HepG2 (cell line): ENCODE data around the gene FAM181A. TPM values are rescaled to one million over a fixed set of nuclear protein-coding genes. Genes with fewer than 3 reads are reported as not detected.
A peak's percentile ranks its signal among the peaks of the same experiment; 100 is the strongest.

Experiments
- BRD4 ChIP-seq: sonication (generic); formaldehyde crosslinking; IDR thresholded peaks from 2 replicates; pipeline ENCODE4 v1.4.0; 2020; ENCODE audit warnings: missing genetic modification reagents
- CEBPB ChIP-seq: IDR thresholded peaks from 2 replicates; pipeline ENCODE4 v1.6.1; 2011; ENCODE audit warnings: low read depth, low read length, improper control_type of control experiment, borderline replicate concordance
- DPF2 ChIP-seq: sonication (generic); formaldehyde crosslinking; IDR thresholded peaks from 2 replicates; pipeline ENCODE4 v1.4.0; 2020; ENCODE audit warnings: mild to moderate bottlenecking, low read depth, missing genetic modification reagents, borderline replicate concordance
- GTF3A ChIP-seq: sonication (generic); formaldehyde crosslinking; conservative IDR thresholded peaks from 2 replicates; pipeline ENCODE4 v1.4.0; 2020; ENCODE audit warnings: mild to moderate bottlenecking, missing genetic modification reagents
- HDAC6 ChIP-seq: fragments of 200-600 bp; sonication (generic); IDR thresholded peaks from 2 replicates; pipeline ENCODE4 v1.7.0; 2017; ENCODE audit warnings: mild to moderate bottlenecking, antibody characterized with exemption, low read length, low read depth
- HOXA9 ChIP-seq: sonication (generic); formaldehyde crosslinking; IDR thresholded peaks from 2 replicates; pipeline ENCODE4 v1.8.1; 2022; ENCODE audit warnings: missing genetic modification reagents, mild to moderate bottlenecking, moderate library complexity, borderline replicate concordance
- JDP2 ChIP-seq: sonication (generic); formaldehyde crosslinking; IDR thresholded peaks from 2 replicates; pipeline ENCODE4 v1.8.1; 2022; ENCODE audit warnings: missing genetic modification reagents, borderline replicate concordance
- KAT8 ChIP-seq: IDR thresholded peaks from 2 replicates; pipeline ENCODE4 v1.6.1; 2016; ENCODE audit warnings: missing genetic modification reagents, missing compliant biosample characterization
- MEIS1 ChIP-seq: sonication (generic); formaldehyde crosslinking; IDR thresholded peaks from 2 replicates; pipeline ENCODE4 v1.9.0; 2021; ENCODE audit warnings: mild to moderate bottlenecking, missing genetic modification reagents, moderate library complexity, borderline replicate concordance
- MIER3 ChIP-seq: IDR thresholded peaks from 2 replicates; pipeline ENCODE4 v1.6.1; 2016; ENCODE audit warnings: missing compliant biosample characterization, borderline replicate concordance
- MIXL1 ChIP-seq: IDR thresholded peaks from 2 replicates; pipeline ENCODE4 v1.6.1; 2016
- NAIF1 ChIP-seq: sonication (generic); formaldehyde crosslinking; IDR thresholded peaks from 2 replicates; pipeline ENCODE4 v1.5.0; 2020; ENCODE audit warnings: mild to moderate bottlenecking, missing genetic modification reagents, borderline replicate concordance
- RXRA ChIP-seq: sonication (generic); formaldehyde crosslinking; IDR thresholded peaks from 2 replicates; pipeline ENCODE4 v1.5.1; 2020; ENCODE audit warnings: missing genetic modification reagents
- SP4 ChIP-seq: sonication (generic); formaldehyde crosslinking; IDR thresholded peaks from 2 replicates; pipeline ENCODE4 v1.8.1; 2023; ENCODE audit warnings: mild to moderate bottlenecking, missing genetic modification reagents
- SRSF4 ChIP-seq: fragments of 200-400 bp; formaldehyde crosslinking; IDR thresholded peaks from one replicate; pipeline ENCODE4 v1.6.1; 2018; ENCODE audit warnings: mild to moderate bottlenecking, low read depth, low read length, moderate library complexity; ENCODE audit not compliant: poor library complexity, severe bottlenecking
- TBX3 ChIP-seq: fragments of 450-650 bp; IDR thresholded peaks from 2 replicates; pipeline ENCODE4 v1.6.1; 2017; ENCODE audit warnings: antibody characterized with exemption, mild to moderate bottlenecking, inconsistent platforms, borderline replicate concordance
- TCF12 ChIP-seq, 2 experiments: fragments of 450-650 bp in 1 of 2; sonication (generic) in 1 of 2; formaldehyde crosslinking in 1 of 2; IDR thresholded peaks; 2 replicates each; pipeline versions ENCODE4 v1.6.1 to v1.8.0; 2017 to 2022; ENCODE audit warnings: antibody characterized with exemption in 1 of 2, mild to moderate bottlenecking in 1 of 2, missing genetic modification reagents in 1 of 2, moderate library complexity in 1 of 2
- ZFP90 ChIP-seq: sonication (generic); formaldehyde crosslinking; IDR thresholded peaks from 2 replicates; pipeline ENCODE4 v1.8.0; 2022; ENCODE audit warnings: missing genetic modification reagents, mild to moderate bottlenecking, inconsistent platforms, borderline replicate concordance
- ZIK1 ChIP-seq: sonication (generic); formaldehyde crosslinking; IDR thresholded peaks from 2 replicates; pipeline ENCODE4 v1.5.0; 2020; ENCODE audit warnings: mild to moderate bottlenecking, low read depth, missing genetic modification reagents, borderline replicate concordance
- ZKSCAN5 ChIP-seq: sonication (generic); formaldehyde crosslinking; IDR thresholded peaks from 2 replicates; pipeline ENCODE4 v1.5.1; 2020; ENCODE audit warnings: mild to moderate bottlenecking, missing genetic modification reagents
- ZNF138 ChIP-seq: sonication (generic); formaldehyde crosslinking; IDR thresholded peaks from 2 replicates; pipeline ENCODE4 v1.5.0; 2020; ENCODE audit warnings: mild to moderate bottlenecking, low read depth, missing genetic modification reagents
- ZNF260 ChIP-seq: sonication (generic); formaldehyde crosslinking; IDR thresholded peaks from 2 replicates; pipeline ENCODE4 v1.4.0; 2020; ENCODE audit warnings: missing genetic modification reagents, low read depth, mild to moderate bottlenecking, borderline replicate concordance
- polyA plus RNA-seq, 8 experiments: library from polyadenylated mRNA; depleted of rRNA in 3 of 8; stranded (reverse) in 7 of 8; unstranded in 1 of 8; fragments of >200 nt; fragmentation: Illumina TruSeq in 4 of 8; extraction: Trizol in 4 of 8; gene quantifications; 2 replicates each; pipeline versions ENCODE4 v1.2.1 to v1.2.3, GENCODE V29; 2011 to 2016; ENCODE audit warnings: low read depth in 4 of 8, missing spikeins in 1 of 8, mixed read lengths in 1 of 8; ENCODE audit not compliant: insufficient read depth in 1 of 8
- total RNA-seq, 5 experiments: library from RNA; depleted of rRNA; stranded (reverse); fragments of >200 nt; fragmentation: Illumina TruSeq; extraction: Trizol; gene quantifications; 2 replicates each; pipeline ENCODE4 v1.2.3, GENCODE V29; 2016; ENCODE audit warnings: low read depth in 1 of 5
- TF ChIP-seq, protein P1 (sequence below): sonication (generic); formaldehyde crosslinking; IDR thresholded peaks from 2 replicates; pipeline ENCODE4 v1.5.1; 2020; ENCODE audit warnings: missing genetic modification reagents, mild to moderate bottlenecking, borderline replicate concordance
- TF ChIP-seq, protein P2 (sequence below): sonication (generic); formaldehyde crosslinking; IDR thresholded peaks from 2 replicates; pipeline ENCODE4 v1.8.1; 2023; ENCODE audit warnings: missing genetic modification reagents, inconsistent platforms, borderline replicate concordance
- TF ChIP-seq, protein P3 (sequence below): sonication (generic); formaldehyde crosslinking; conservative IDR thresholded peaks from 2 replicates; pipeline ENCODE4 v1.8.0; 2022; ENCODE audit warnings: missing genetic modification reagents

FAM181A gene
- total and polyA plus RNA-seq, 2 of the 13 experiments (the other 11 are each of a cell fraction or from before 2014, with no cell fraction given) = 1.1 to 1.5 TPM

DNA sequence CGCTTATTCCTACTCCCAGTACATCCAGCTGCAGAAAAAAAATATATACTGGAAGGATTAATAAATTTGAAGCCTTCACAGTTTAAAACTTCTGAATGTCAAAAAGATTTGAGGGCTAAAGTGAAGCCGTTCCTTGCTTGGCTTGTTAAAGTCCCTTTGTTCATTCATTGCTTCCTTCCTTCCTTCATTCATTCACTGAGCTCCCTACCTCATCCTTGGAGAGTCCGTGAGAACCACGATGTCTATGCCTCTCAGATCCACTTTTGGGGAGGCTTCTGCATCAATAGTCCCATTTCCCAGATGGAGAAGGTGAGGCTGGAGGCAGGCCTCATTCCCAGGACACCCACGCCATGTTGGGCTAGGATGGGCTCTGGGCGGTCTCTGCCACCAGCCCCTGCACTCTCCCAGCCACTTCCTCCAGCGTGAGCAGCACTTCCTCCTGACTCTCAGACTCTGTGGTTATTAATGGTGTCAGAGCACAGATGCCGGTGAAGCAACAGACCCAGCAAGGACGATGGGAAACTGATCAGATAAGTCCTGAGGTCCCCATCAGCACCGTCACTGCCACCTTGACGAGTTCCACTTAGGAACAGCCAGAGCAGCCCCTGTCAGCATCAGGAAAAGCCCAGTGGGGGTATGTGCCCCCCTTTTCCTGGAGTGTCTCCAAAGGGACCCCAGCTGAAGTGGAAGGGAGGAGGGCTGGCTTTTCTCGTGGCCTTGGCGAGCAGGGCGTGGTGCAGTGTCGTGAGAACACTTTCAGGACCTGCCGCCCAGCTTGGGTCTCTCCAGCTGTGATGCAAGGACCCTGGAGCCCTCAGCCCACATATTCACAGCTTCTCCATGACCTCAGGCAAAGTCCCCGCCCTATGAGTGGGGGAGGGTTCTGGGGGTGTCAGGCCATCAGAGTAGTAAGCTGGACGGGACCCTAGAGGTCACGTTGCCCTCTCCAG is 28.0 kb downstream of the FAM181A start (continued):
- TF ChIP-seq SP4 = no peak
- TF ChIP-seq RXRA (CRISPR knock-in tag) = peak; percentile 36; the same call in 1 of the 2 replicates
- no peak for TF ChIP-seq ZKSCAN5 (CRISPR knock-in tag)
- no peak for TF ChIP-seq BRD4 (CRISPR knock-in tag)
- TF ChIP-seq MIXL1 = no peak
- no peak for TF ChIP-seq GTF3A (CRISPR knock-in tag)
- no peak for TF ChIP-seq HOXA9 (CRISPR knock-in tag)
- no peak for TF ChIP-seq SRSF4
- TF ChIP-seq TBX3 = no peak
- TF ChIP-seq ZNF260 = no peak
- TF ChIP-seq HDAC6 = no peak
- no peak for TF ChIP-seq JDP2 (CRISPR knock-in tag)
- TF ChIP-seq, protein P1, sequence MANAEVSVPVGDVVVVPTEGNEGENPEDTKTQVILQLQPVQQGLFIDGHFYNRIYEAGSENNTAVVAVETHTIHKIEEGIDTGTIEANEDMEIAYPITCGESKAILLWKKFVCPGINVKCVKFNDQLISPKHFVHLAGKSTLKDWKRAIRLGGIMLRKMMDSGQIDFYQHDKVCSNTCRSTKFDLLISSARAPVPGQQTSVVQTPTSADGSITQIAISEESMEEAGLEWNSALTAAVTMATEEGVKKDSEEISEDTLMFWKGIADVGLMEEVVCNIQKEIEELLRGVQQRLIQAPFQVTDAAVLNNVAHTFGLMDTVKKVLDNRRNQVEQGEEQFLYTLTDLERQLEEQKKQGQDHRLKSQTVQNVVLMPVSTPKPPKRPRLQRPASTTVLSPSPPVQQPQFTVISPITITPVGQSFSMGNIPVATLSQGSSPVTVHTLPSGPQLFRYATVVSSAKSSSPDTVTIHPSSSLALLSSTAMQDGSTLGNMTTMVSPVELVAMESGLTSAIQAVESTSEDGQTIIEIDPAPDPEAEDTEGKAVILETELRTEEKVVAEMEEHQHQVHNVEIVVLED = no peak
- TF ChIP-seq ZFP90 = no peak
- 0 out of 2 replicates have a peak, but pooled peaks have one; percentile 46 for TF ChIP-seq ZNF138 (CRISPR knock-in tag)
- no peak for TF ChIP-seq NAIF1
- TF ChIP-seq MIER3 (CRISPR knock-in tag) = no peak
- TF ChIP-seq TCF12 (IDR thresholded peaks at IDR 0.05) = no peak
- no peak for TF ChIP-seq TCF12 (CRISPR knock-in tag; IDR thresholded peaks at IDR 0.05)
- TF ChIP-seq, protein P2, sequence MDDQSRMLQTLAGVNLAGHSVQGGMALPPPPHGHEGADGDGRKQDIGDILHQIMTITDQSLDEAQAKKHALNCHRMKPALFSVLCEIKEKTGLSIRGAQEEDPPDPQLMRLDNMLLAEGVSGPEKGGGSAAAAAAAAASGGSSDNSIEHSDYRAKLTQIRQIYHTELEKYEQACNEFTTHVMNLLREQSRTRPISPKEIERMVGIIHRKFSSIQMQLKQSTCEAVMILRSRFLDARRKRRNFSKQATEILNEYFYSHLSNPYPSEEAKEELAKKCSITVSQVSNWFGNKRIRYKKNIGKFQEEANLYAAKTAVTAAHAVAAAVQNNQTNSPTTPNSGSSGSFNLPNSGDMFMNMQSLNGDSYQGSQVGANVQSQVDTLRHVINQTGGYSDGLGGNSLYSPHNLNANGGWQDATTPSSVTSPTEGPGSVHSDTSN (CRISPR knock-in tag) = no peak
- TF ChIP-seq DPF2 (CRISPR knock-in tag) = no peak
- TF ChIP-seq KAT8 (CRISPR knock-in tag) = no peak
- TF ChIP-seq, protein P3, sequence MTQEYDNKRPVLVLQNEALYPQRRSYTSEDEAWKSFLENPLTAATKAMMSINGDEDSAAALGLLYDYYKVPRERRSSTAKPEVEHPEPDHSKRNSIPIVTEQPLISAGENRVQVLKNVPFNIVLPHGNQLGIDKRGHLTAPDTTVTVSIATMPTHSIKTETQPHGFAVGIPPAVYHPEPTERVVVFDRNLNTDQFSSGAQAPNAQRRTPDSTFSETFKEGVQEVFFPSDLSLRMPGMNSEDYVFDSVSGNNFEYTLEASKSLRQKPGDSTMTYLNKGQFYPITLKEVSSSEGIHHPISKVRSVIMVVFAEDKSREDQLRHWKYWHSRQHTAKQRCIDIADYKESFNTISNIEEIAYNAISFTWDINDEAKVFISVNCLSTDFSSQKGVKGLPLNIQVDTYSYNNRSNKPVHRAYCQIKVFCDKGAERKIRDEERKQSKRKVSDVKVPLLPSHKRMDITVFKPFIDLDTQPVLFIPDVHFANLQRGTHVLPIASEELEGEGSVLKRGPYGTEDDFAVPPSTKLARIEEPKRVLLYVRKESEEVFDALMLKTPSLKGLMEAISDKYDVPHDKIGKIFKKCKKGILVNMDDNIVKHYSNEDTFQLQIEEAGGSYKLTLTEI (CRISPR knock-in tag) = no peak
- TF ChIP-seq MEIS1 = no peak
- no peak for TF ChIP-seq ZIK1
- TF ChIP-seq CEBPB = peak; percentile 47; the same call in 1 of the 2 replicates
